Spinal cord (tissue), 10 donors: ENCODE results near the gene TNNI2. TPM values are rescaled to one million over a fixed set of nuclear protein-coding genes. Genes with fewer than 3 reads are reported as not detected.
"Not testable (repeated sequence)": the region's sequence is repeated elsewhere in the genome, so short reads cannot be mapped to it uniquely, and the experiment has no call there.

Experiments
- DNase-seq, 6 donors: peaks; one replicate each; pipeline versions ENCODE4 v3.0.0 to v3.0.0-alpha.2; 2013 to 2015; ENCODE audit warnings: low spot score in 6 of 6, low read depth in 4 of 6
- H3K27ac ChIP-seq: one replicate; pipeline ENCODE4 v1.5.1; 2013; ENCODE audit warnings: low read depth, low read length, control low read depth
- H3K27me3 ChIP-seq: one replicate; pipeline ENCODE4 v1.6.1; 2013; ENCODE audit warnings: low read length; ENCODE audit not compliant: control insufficient read depth, insufficient read depth
- H3K36me3 ChIP-seq: one replicate; pipeline ENCODE4 v1.6.1; 2013; ENCODE audit warnings: low read length; ENCODE audit not compliant: control insufficient read depth, insufficient read depth
- H3K4me1 ChIP-seq: one replicate; pipeline ENCODE4 v1.6.1; 2013; ENCODE audit warnings: low read length; ENCODE audit not compliant: control insufficient read depth, insufficient read depth
- H3K4me3 ChIP-seq: one replicate; pipeline ENCODE4 v1.5.1; 2013; ENCODE audit warnings: low read depth, low read length, control low read depth
- H3K9me3 ChIP-seq: one replicate; pipeline ENCODE4 v1.6.1; 2013; ENCODE audit warnings: low read length; ENCODE audit not compliant: control insufficient read depth, insufficient read depth
- WGBS: methylation state at CpG from one replicate; pipeline ENCODE4 v1.1.5; 2013; ENCODE audit warnings: missing lambda C conversion rate; ENCODE audit not compliant: insufficient coverage; 5-methylcytosine and 5-hydroxymethylcytosine counted together
- polyA plus RNA-seq, 2 donors: library from polyadenylated mRNA; unstranded; fragments of 120-200 nt; gene quantifications; one replicate each; pipeline ENCODE4 v1.2.1, GENCODE V29; 2013; ENCODE audit not compliant: insufficient read length in 2 of 2
- total RNA-seq, 2 donors: library from RNA; depleted of rRNA in 1 of 2; stranded (reverse); fragments of 120-200 nt in 1 of 2; fragments of >200 nt in 1 of 2; gene quantifications; one replicate each; pipeline versions ENCODE4 v1.2.3 to v1.2.4, GENCODE V29; 2013 to 2014
- donor health status: healthy.

TNNI2 gene
- total and polyA plus RNA-seq, 4 donors, result 0.35 to 9.4 (median 1.4) TPM

DNA sequence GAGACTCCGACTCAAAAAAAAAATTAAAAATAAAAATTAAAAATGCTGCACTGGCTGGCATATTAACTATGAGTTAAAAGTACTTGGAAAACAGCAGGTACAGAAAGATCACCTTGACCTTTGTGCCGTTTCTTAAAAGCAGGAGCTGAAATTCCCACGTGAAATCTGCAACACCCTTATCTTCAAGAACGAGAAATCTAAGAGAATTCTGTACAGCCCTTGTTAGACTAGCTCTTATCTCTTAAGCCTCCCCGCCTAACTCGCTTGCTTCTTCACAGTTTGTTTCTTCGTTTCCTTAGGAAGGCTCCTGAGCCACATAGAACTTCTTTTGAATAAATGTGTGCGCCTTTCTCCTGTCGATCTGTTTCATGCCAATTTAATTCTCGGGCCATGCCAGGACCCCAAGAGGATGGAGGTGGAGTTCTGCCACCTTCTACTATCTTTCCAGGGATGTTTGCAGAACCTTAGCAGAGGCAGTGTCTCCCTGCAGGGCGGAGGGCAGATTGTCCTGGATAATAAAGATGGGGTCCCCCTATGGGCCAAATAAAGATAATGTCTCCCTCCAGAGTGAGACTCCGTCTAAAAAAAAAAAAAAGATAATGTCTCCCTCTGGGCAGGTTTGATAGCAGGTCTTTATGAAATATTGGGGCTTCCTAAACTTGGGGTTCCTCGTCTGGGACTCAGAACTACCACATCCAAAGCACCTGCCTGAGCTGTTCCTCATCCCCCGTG, 31.4 kb upstream of the TNNI2 start:
- no peaks in the 10 kb centered on the region for H3K27me3 ChIP-seq
- H3K4me3 ChIP-seq, result no peak overlapping the region
- H3K4me1 ChIP-seq, result no peaks in the 10 kb centered on the region
- 77% methylated on average over 6 of the region's 14 CpGs for WGBS
- H3K27ac ChIP-seq, result no peak overlapping the region
- no peak for DNase-seq
- H3K9me3 ChIP-seq, result peaks cover 2% of the 10 kb centered on the region
- H3K36me3 ChIP-seq, result no peaks in the 10 kb centered on the region

DNA sequence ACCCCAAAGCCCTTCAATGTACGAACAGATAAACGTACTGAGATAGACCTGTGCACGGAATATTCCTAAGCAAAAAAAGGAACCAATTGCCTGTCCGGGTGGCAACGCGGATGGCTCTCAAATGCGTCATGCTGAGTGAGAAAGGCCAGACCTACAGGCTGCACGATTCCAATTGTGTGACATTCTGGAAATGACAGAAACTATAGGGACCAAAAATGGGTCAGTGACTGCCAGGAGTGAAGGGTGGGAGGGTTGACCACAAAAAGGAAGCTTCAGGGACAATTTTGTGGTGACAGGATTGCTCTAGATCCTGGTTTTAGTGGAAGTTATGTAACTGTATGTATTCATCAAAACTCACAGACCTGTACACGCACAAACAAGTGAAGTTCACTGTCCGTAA, 28.0 kb upstream of the TNNI2 start:
- H3K27me3 ChIP-seq, result no peaks in the 10 kb centered on the region
- WGBS, result 88% methylated on average over 8 of the region's 10 CpGs

DNA sequence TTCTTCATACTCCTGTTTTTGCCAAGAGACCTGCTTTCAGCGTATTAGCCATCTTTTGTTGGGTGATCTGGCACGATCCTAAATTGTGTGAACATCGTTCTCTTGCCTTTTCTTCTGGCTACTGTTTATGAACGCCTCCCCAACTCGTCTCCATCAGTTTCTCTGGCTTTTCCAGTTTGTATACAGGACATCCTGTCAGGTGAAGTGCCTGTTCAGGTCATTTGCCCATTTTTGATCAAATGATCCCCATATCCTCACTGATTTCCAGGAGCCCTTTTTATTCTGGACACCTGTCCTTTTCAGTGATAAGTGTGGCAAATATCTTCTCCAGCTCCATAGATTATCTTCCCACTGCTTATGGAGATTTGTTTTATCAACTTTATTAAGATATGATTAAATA, 26.5 kb upstream of the TNNI2 start:
- Histone ChIP-seq H3K36me3 (no peaks in the 10 kb centered on the region), H3K9me3 (peaks cover 2% of the 10 kb centered on the region), H3K27me3 (no peaks in the 10 kb centered on the region), H3K27ac (no peak overlapping the region), H3K4me1 (peaks cover 4% of the 10 kb centered on the region), H3K4me3 (no peak overlapping the region)
- 90% methylated on average over 5 of the region's 5 CpGs for WGBS
- no peak for DNase-seq

More for the DNA sequence above, 28.0 kb upstream of the TNNI2 start:
- DNase-seq, result no peak
- Histone ChIP-seq H3K27ac (no peak overlapping the region), H3K4me3 (no peak overlapping the region), H3K9me3 (peaks cover 2% of the 10 kb centered on the region), H3K4me1 (peaks cover 4% of the 10 kb centered on the region), H3K36me3 (no peaks in the 10 kb centered on the region)

DNA sequence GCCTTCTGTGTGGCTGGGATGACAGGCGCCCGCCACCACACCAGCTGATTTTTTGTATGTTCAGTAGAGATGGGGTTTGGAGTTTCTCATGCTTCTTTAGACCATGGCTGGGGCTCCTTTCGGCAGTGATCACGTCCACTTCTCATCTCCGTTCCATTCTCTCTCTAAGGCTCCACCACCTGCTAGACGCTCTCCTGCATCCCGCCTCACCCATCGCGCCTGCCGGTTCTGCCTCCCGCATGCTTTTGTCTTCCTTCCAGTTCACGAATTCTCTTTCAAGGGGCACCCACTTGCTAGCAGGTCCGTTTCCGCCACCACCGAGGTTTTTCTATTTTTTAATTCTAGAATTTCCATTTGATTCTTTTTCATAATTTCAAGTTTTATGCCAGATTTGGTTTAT, 26.0 kb upstream of the TNNI2 start:
- no peaks in the 10 kb centered on the region for H3K27me3 ChIP-seq
- peaks cover 2% of the 10 kb centered on the region for H3K9me3 ChIP-seq
- DNase-seq, result no peak
- H3K36me3 ChIP-seq, result no peaks in the 10 kb centered on the region
- WGBS, result 97% methylated on average over 10 of the region's 15 CpGs
- no peak overlapping the region for H3K4me3 ChIP-seq
- peaks cover 4% of the 10 kb centered on the region for H3K4me1 ChIP-seq
- no peak overlapping the region for H3K27ac ChIP-seq

DNA sequence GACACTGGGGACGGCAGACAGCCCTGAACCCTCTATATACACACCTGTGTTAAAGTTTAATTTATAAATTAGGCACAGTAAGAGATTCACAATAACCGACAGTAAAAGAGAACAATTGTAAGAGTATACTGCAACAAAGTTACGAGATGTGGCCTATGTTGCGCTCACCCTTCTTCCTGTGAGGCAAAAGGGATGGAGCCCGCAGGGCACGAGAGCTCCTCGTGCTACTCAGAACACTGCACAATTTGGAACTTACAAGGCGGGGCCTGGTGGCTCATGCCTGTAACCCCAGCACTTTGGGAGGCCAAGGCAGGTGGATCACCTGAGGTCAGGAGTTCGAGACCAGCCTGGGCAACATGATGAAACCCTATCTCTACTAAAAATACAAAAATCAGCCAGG, 25.4 kb upstream of the TNNI2 start:
- H3K4me1 ChIP-seq, DNase-seq, H3K9me3 ChIP-seq, H3K27ac ChIP-seq, H3K27me3 ChIP-seq, H3K4me3 ChIP-seq, H3K36me3 ChIP-seq: not testable (repeated sequence)
- 86% methylated on average over 7 of the region's 9 CpGs for WGBS

DNA sequence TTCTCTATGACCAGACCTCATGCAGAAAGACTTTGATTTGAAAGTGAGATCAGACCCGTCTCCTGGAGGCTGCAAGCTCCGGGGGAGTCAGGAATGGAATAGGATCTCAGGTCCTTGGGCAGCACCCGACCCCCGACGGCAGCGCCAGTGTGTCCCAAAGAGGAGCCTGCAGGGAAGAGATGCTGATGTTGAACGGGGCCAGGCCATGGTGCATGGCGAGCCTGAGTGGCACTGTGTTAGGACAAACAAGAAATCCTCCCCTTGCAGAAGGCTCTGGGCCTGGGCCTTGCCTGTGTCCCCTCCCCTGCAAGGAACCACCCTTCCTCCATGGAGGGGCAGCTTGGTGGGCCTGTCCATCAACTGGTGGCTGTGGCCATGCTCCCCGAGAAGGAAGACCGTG, 24.1 kb upstream of the TNNI2 start:
- Histone ChIP-seq H3K27ac (no peak overlapping the region), H3K4me1 (peaks cover 4% of the 10 kb centered on the region), H3K9me3 (peaks cover 2% of the 10 kb centered on the region), H3K4me3 (no peak overlapping the region), H3K27me3 (no peaks in the 10 kb centered on the region), H3K36me3 (no peaks in the 10 kb centered on the region)
- DNase-seq, result no peak
- 85% methylated on average over 10 of the region's 10 CpGs for WGBS

DNA sequence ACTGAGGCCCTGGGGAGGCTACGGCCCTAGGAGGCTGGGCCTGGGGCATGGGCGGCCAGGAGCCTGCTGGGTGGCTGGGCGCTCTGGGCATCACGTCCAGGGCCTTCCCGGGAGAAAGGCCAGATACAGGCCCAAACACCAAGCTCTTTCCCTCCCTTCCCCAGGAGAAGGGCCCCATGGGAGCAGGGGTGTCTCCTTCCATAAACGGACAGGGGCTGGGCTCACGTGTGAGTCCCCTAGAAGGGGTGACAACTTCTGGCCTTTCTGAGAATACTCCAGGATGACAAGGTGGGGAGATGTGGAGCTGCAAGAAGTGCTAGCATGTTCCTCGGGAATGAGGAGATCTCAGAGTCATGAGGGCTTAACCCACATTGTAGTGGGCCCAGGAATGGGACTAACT, 23.5 kb upstream of the TNNI2 start:
- no peaks in the 10 kb centered on the region for H3K27me3 ChIP-seq
- H3K36me3 ChIP-seq, result no peaks in the 10 kb centered on the region
- H3K27ac ChIP-seq, result no peak overlapping the region
- H3K4me1 ChIP-seq, result peaks cover 4% of the 10 kb centered on the region
- H3K9me3 ChIP-seq, result peaks cover 2% of the 10 kb centered on the region
- no peak for DNase-seq
- 90% methylated on average over 7 of the region's 8 CpGs for WGBS
- no peak overlapping the region for H3K4me3 ChIP-seq

DNA sequence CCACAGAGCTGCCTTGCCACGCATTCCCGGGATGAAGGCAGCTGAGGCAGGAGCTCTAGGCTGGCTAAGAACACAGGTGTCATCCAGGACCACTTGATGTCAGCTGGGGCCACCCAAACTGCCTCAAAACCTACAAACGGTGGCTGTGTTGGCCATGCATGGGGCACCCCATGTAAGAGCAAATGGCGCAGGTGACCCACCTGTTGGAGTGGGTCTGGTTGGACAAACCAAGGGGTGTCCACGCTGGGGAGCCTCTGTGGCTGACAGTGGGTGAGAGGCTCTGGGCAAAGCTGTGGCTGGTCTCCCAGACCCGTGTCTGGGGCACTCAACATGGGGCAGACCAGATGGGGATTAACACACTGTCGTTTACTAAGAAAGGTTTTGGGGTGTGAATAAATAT, 23.0 kb upstream of the TNNI2 start:
- Histone ChIP-seq H3K4me3 (no peak overlapping the region), H3K36me3 (no peaks in the 10 kb centered on the region), H3K9me3 (peaks cover 2% of the 10 kb centered on the region), H3K27me3 (no peaks in the 10 kb centered on the region), H3K4me1 (peaks cover 4% of the 10 kb centered on the region), H3K27ac (no peak overlapping the region)
- DNase-seq, result no peak
- 89% methylated on average over 7 of the region's 7 CpGs for WGBS

DNA sequence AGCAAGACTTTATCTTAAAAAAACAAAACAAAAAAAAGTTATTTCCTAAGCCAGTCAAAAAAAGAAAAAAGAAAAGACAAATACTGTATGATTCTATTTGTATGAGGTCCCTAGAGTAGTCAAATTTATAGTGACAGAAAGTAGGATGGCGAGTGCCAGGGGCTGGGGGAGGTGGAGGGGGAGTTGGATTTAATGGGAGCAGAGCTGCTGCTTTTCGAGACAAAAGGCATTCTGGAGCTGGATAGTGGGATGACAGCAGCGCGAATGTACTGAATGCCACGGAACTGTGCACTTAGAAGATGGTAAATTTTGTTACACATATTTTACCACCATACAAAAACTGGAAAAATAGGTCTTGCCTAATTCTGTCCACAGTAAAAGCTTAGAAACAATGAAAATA, 21.8 kb upstream of the TNNI2 start:
- no peaks in the 10 kb centered on the region for H3K27me3 ChIP-seq
- peaks cover 4% of the 10 kb centered on the region for H3K4me1 ChIP-seq
- H3K27ac ChIP-seq, result no peak overlapping the region
- H3K4me3 ChIP-seq, result no peak overlapping the region
- no peaks in the 10 kb centered on the region for H3K36me3 ChIP-seq
- 55% methylated on average over 1 of the region's 5 CpGs for WGBS
- peaks cover 2% of the 10 kb centered on the region for H3K9me3 ChIP-seq
- no peak for DNase-seq

DNA sequence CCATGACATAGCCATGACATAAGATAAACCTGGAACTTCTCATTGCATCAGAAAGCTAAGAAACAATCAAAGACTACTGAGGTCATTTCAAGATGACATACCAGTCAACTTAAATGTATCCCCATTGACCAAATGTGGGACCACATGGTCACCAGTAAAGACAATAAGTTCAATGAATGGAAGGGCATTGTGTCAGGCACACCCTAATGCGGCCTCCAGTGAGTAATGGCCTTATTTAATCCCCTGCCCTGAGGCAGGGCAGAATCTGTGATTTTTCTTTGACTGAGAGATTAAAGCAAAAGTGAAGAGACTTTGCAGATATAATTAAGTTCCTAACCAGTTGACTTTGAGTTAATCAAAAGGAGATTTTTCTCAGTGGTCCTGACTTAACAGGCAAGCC, 21.3 kb upstream of the TNNI2 start:
- peaks cover 4% of the 10 kb centered on the region for H3K4me1 ChIP-seq
- DNase-seq, result no peak
- WGBS, result 50% methylated on average over 1 of the region's 1 CpG

More for the DNA sequence above, 21.3 kb upstream of the TNNI2 start:
- Histone ChIP-seq H3K27me3 (no peaks in the 10 kb centered on the region), H3K9me3 (no peaks in the 10 kb centered on the region), H3K36me3 (no peaks in the 10 kb centered on the region), H3K27ac (no peak overlapping the region), H3K4me3 (no peak overlapping the region)
